ENCODE results near the gene GPD1.

GPD1 gene

GRCh38 chr12:50103767-50104321, at the start of gene GPD1:
Gene GPD1, plus strand, starts transcription at chr12:50104008. Its CDS starts 43 bp downstream, at chr12:50104051.
- H3K27ac ChIP-seq = no peak within 1 kb of the TSS
- in situ Hi-C loops (cut with HindIII; ENCODE audit: low pct_ligation_motif_present, low sequenced_read_pairs) = no loop called here
- H3K36me3 ChIP-seq (replicated peaks) = peaks cover 12% of the 10 kb centered on the region
- no peak within 1 kb of the TSS for H3K4me3 ChIP-seq (ENCODE audit: low read depth, low read length)
- no peaks in the 10 kb centered on the region for H3K27me3 ChIP-seq (replicated peaks)
- no peak for TF ChIP-seq CTCF (IDR thresholded peaks at IDR 0.05; ENCODE audit: low read depth, low read length, missing control alignments)
- no peak for DNase-seq

GRCh38 chr12:50055831-50056638, 47.8 kb upstream of the GPD1 start:
- no peak overlapping the region for H3K4me3 ChIP-seq (ENCODE audit: low read depth, low read length)
- H3K27me3 ChIP-seq (replicated peaks) = peaks cover 16% of the 10 kb centered on the region

GRCh38 chr12:50056639-50056976, 47.2 kb upstream of the GPD1 start:
- Histone ChIP-seq H3K4me3 (ENCODE audit: low read depth, low read length) (no peak overlapping the region), H3K27ac (no peak overlapping the region), H3K27me3 (replicated peaks) (peaks cover 12% of the 10 kb centered on the region), H3K36me3 (replicated peaks) (no peaks in the 10 kb centered on the region)
- DNase-seq = no peak
- in situ Hi-C loops (cut with HindIII; ENCODE audit: low pct_ligation_motif_present, low sequenced_read_pairs) = no loop called here
- no peak for TF ChIP-seq CTCF (IDR thresholded peaks at IDR 0.05; ENCODE audit: low read depth, low read length, missing control alignments)

More at GRCh38 chr12:50055831-50056638, 47.8 kb upstream of the GPD1 start:
- no peak for DNase-seq
- peak; percentile 99 for TF ChIP-seq CTCF (IDR thresholded peaks at IDR 0.05; ENCODE audit: low read depth, low read length, missing control alignments)
- in situ Hi-C loops (cut with HindIII; ENCODE audit: low pct_ligation_motif_present, low sequenced_read_pairs) = no loop called here
- no peaks in the 10 kb centered on the region for H3K36me3 ChIP-seq (replicated peaks)
- H3K27ac ChIP-seq = no peak overlapping the region

GRCh38 chr12:50057000-50057841, 46.6 kb upstream of the GPD1 start, which contains the start of gene ASIC1:
Gene ASIC1, plus strand, starts transcription at chr12:50057596. Its CDS starts 1,171 bp downstream, at chr12:50058767.
- DNase-seq = peak; percentile 56
- H3K27ac ChIP-seq = no peak within 1 kb of the TSS
- H3K36me3 ChIP-seq (replicated peaks) = no peaks in the 10 kb centered on the region
- peaks cover 6% of the 10 kb centered on the region for H3K27me3 ChIP-seq (replicated peaks)
- peak within 1 kb of the TSS; percentile 59 for H3K4me3 ChIP-seq (ENCODE audit: low read depth, low read length)
- TF ChIP-seq CTCF (IDR thresholded peaks at IDR 0.05; ENCODE audit: low read depth, low read length, missing control alignments) = no peak
- in situ Hi-C loops (cut with HindIII; ENCODE audit: low pct_ligation_motif_present, low sequenced_read_pairs) = no loop called here

- TF ChIP-seq CTCF (IDR thresholded peaks at IDR 0.05; ENCODE audit: low read depth, low read length, missing control alignments) = no peak
- H3K27me3 ChIP-seq (replicated peaks) = no peaks in the 10 kb centered on the region
- in situ Hi-C loops (cut with HindIII; ENCODE audit: low pct_ligation_motif_present, low sequenced_read_pairs) = no loop called here
- no peaks in the 10 kb centered on the region for H3K36me3 ChIP-seq (replicated peaks)
- H3K4me3 ChIP-seq (ENCODE audit: low read depth, low read length) = peak overlapping the region; percentile 59
- H3K27ac ChIP-seq = no peak overlapping the region
- DNase-seq = no peak
Observed at GRCh38 chr12:50057896-50058670, 45.7 kb upstream of the GPD1 start.
